GM06990 (cell line): Measurements from ENCODE around the gene MDFIC2.
"Not testable (repeated sequence)": the region's sequence is repeated elsewhere in the genome, so short reads cannot be mapped to it uniquely, and the experiment has no call there.

Experiments
- DNase-seq: peaks from one replicate; pipeline ENCODE4 v3.0.0-alpha.2; 2011; ENCODE audit not compliant: insufficient read length; ENCODE audit errors: extremely low read depth
- H3K27me3 ChIP-seq: replicated peaks from 2 replicates; pipeline ENCODE4 v1.6.0; 2011; ENCODE audit warnings: low read length; ENCODE audit not compliant: control insufficient read depth, insufficient read depth
- H3K36me3 ChIP-seq: 2 replicates; pipeline ENCODE4 v1.5.1; 2011; ENCODE audit warnings: low read length; ENCODE audit not compliant: control insufficient read depth, insufficient read depth
- H3K4me3 ChIP-seq: replicated peaks from 2 replicates; pipeline ENCODE4 v1.5.1; 2011; ENCODE audit warnings: low read depth, mild to moderate bottlenecking, control low read depth, low read length
- TF ChIP-seq, protein P1 (sequence below): IDR thresholded peaks from 2 replicates; pipeline ENCODE4 v1.5.1; 2011; ENCODE audit warnings: low read length, control low read depth, mild to moderate bottlenecking, inconsistent platforms; ENCODE audit not compliant: insufficient read depth, poor library complexity, severe bottlenecking

MDFIC2 gene

DNA sequence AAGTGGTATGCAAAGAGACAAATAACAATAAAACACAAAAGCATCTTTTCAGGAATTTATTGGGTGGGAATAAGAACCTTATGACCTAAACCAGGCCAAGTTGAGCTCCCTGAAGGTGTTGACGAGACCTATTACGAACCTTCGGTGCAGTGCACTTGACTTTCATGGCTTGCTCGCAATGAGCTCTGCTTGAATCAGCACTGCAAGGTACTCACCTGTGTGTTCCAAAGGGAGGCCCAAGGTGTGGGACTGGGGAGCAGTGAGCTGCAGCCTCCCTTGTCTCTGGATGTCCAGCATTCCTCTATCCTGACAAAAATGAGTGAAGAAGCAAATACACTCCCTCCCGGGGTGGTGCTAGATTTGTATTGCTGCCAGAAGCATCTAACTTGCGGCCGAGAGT is at the start of gene MDFIC2:
MDFIC2 (minus strand) TSS at position 303 of the 400 bp plus-strand sequence. CDS start 665 bp downstream, outside the sequence.
- DNase-seq = no peak
- Histone ChIP-seq H3K4me3 (no peak within 1 kb of the TSS), H3K27me3 (no peaks in the 10 kb centered on the region), H3K36me3 (no peaks in the 10 kb centered on the region)
- TF ChIP-seq, protein P1, sequence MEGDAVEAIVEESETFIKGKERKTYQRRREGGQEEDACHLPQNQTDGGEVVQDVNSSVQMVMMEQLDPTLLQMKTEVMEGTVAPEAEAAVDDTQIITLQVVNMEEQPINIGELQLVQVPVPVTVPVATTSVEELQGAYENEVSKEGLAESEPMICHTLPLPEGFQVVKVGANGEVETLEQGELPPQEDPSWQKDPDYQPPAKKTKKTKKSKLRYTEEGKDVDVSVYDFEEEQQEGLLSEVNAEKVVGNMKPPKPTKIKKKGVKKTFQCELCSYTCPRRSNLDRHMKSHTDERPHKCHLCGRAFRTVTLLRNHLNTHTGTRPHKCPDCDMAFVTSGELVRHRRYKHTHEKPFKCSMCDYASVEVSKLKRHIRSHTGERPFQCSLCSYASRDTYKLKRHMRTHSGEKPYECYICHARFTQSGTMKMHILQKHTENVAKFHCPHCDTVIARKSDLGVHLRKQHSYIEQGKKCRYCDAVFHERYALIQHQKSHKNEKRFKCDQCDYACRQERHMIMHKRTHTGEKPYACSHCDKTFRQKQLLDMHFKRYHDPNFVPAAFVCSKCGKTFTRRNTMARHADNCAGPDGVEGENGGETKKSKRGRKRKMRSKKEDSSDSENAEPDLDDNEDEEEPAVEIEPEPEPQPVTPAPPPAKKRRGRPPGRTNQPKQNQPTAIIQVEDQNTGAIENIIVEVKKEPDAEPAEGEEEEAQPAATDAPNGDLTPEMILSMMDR = no peak

DNA sequence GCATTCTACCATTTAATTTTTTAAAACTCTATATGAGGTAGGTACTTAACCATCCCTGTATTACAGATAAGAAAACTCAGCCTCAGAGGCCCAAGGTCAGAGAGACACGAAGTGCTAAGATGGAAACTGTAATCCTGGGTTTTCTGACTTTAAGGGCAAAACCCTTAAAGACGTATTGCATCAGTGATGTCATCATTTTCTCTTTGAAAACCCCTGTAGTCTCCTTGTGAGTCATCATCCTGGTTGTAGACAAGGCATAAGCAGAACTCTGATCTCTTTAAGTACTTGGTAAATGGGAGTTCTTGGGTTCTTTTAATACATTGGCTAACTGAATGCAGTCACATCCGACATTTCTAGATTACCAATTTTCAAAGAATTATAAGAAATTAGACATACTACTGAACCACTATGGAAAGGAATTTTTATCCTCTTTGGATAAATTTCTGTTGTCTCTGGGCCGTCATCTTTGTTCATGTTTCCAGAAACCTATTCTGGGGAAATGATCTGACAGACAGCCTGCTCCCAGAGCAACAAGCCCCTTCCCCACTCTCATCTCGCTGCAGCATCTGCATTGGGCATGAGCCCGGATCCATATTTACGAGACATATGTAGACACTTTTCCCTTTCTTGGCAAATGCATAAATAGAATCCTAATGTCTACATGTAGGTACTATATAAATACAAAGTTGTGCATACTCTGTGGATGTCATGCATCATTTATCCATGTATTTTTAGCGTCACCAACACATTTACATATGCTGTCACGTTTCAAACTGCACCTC is 48.7 kb upstream of the MDFIC2 start:
- no peaks in the 10 kb centered on the region for H3K27me3 ChIP-seq
- TF ChIP-seq, protein P1 = no peak
- peak; percentile 45 for DNase-seq
- no peak overlapping the region for H3K4me3 ChIP-seq
- H3K36me3 ChIP-seq = no peaks in the 10 kb centered on the region

DNA sequence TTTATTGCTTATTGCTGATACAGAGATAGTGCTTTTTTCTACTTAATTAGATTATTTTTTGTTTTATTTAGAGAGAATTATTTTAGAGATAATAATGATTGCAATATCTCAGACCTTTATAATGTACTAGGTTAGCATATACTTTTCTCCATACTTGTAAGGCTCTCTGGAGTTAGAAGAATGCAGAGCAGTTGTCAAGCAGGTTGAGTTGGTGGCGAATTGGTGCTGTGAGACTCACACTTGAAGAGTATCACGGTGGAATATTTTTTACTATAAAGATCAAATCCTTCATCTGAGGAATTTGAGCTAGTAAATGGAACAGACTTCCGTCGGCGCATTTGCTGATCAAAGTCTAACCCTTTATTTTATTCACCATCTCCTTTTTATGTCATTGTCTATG is 47.3 kb upstream of the MDFIC2 start:
- Histone ChIP-seq H3K4me3 (no peak overlapping the region), H3K27me3 (no peaks in the 10 kb centered on the region), H3K36me3 (no peaks in the 10 kb centered on the region)
- TF ChIP-seq, protein P1 = no peak
- no peak for DNase-seq

DNA sequence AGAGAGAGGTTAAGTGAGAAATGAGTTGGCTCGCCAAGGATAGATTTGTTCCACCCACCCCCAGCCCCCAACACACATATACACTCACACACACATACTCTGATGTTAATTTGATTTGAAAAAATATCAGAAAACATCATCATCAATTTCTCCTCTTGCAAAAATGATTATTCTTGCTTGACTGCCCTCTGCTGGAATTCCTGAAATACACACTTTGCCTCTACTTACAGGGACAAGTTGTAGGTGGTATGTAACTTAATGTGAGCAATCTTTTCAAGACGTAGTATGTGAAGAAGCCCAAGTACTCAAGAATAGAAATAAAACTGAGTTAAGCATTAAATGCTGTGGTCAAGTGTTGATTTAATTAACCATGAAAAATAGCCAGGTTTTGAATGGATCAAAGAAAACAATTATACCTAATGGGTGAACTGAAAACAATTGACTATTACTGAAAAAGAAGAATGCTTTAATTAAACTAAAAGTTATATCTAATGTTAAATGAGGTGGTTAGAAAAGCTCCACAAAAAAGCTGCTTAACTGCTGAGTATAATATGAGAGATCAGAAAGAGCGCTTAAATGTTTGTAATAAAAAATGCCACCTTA is 46.6 kb upstream of the MDFIC2 start:
- no peak for DNase-seq
- no peaks in the 10 kb centered on the region for H3K36me3 ChIP-seq
- H3K27me3 ChIP-seq = no peaks in the 10 kb centered on the region
- H3K4me3 ChIP-seq = no peak overlapping the region
- TF ChIP-seq, protein P1 = peak; percentile 56

DNA sequence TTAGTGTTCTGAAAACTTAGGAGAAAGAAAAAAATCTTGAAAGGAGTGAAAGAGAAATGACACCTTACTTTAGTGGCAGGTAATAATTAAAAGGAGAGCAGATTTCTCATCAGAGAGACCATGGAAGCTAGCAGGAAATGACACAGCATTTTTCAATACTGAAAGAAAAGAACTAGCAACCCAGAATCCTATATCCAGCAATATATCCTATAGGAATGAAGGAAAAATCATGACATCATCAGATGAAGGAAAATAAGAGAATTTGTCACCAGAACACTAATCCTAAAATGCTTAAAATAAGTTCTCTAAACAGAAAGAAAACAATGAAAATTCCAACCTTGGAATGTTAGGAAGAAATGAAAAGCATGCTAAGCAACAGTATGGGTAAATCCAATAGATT is 39.8 kb upstream of the MDFIC2 start:
- no peak overlapping the region for H3K4me3 ChIP-seq
- TF ChIP-seq, protein P1 = no peak
- no peaks in the 10 kb centered on the region for H3K36me3 ChIP-seq
- no peak for DNase-seq
- peaks cover 3% of the 10 kb centered on the region; the same call in 1 of the 2 replicates for H3K27me3 ChIP-seq

DNA sequence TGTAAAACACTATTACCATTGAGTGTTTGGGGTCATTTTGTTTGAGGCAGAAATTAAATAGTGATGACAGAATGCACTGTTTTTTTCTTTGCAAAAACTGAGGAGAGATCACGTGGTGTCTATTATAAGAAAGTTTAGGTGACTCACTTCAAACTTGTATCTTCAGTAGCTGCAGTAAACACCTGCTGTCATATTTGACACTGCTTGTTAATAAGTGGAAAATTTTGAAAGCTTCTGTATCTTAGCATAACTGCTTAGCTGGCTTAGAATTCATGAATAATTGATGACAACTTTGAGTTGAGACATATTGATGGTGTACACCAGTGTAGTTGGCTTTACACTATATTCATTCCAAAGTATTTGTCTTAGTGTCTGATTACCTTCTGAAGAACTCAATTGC is 29.7 kb upstream of the MDFIC2 start:
- TF ChIP-seq, protein P1 = no peak
- DNase-seq = no peak
- no peaks in the 10 kb centered on the region for H3K36me3 ChIP-seq
- no peaks in the 10 kb centered on the region for H3K27me3 ChIP-seq
- no peak overlapping the region for H3K4me3 ChIP-seq

DNA sequence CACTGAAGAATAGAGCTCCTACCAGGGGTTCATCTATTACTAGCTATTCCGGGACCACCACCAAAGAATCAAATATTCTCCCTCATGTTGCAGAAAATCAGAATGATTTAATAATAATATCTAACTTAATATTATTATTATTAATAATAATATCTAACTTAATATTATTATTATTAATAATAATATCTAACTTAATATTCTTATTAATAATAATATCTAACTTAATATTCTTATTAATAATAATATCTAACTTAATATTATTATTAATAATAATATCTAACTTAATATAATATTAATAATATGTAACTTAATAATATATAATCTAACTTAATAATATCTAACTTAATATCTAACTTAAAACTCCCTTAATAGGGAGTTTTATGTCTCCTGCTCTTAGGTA is 24.4 kb upstream of the MDFIC2 start:
- not testable (repeated sequence) for DNase-seq, H3K36me3 ChIP-seq, H3K27me3 ChIP-seq, H3K4me3 ChIP-seq
